GM12878 (cell line): ENCODE measurements around the gene KLKB1. TPM values are rescaled to one million over a fixed set of nuclear protein-coding genes. Genes with fewer than 3 reads are reported as not detected.

Experiments used
- ATAC-seq: fragments of 200-7000 bp; cut with Tn5 transposase; 3 replicates; pipeline ENCODE4 v1.9.1; 2020; ENCODE audit warnings: mild to moderate bottlenecking, moderate library complexity
- BruUV-seq: library from RNA; stranded (reverse); fragments of 400-500 nt; replicated peaks from 2 replicates; lab custom pipeline; 2021; lab: Mats Ljungman, UMichigan
- CTCF ChIA-PET: fragments of 300-600 bp; sonication (Branson Sonifier 250); formaldehyde crosslinking; extraction: SDS; loops from one replicate; lab custom pipeline; 2021; ENCODE audit warnings: inconsistent platforms; lab: Yijun Ruan, JAX
- POLR2A ChIA-PET: fragments of 350-600 bp; formaldehyde crosslinking; extraction: SDS; loops from one replicate; lab custom pipeline; 2021; ENCODE audit warnings: inconsistent platforms; lab: Charles Lee
- RAD21 ChIA-PET: fragments of 300-600 bp; sonication (Branson Sonifier 250); formaldehyde crosslinking; loops from one replicate; lab custom pipeline; 2023; ENCODE audit warnings: antibody characterized with exemption; ENCODE audit not compliant: unreplicated experiment; lab: Charles Lee
- SMC1A ChIA-PET: fragments of 300-600 bp; sonication (Branson Sonifier 250); formaldehyde crosslinking; loops from one replicate; lab custom pipeline; 2023; ENCODE audit not compliant: unreplicated experiment, uncharacterized antibody; lab: Charles Lee
- DNase-seq: peaks from one replicate; pipeline ENCODE4 v3.0.0-alpha.2; 2011; ENCODE audit warnings: low read depth, low spot score
- FAIRE-seq: peaks from 3 replicates; lab custom pipeline; 2011; peaks lifted over from hg19 to GRCh38; lab: Jason Lieb, UNC
- H2AFZ ChIP-seq: 2 replicates; pipeline ENCODE4 v1.6.0; 2011; ENCODE audit warnings: low read depth, low read length, control low read depth; ENCODE audit not compliant: control insufficient read depth
- H3K27ac ChIP-seq: 2 replicates; pipeline ENCODE4 v1.5.1; 2011; ENCODE audit warnings: control low read depth; ENCODE audit not compliant: control insufficient read depth, insufficient read depth
- H3K27me3 ChIP-seq, 2 experiments: replicated peaks in 1 of 2; 2 replicates each; pipeline versions ENCODE4 v1.6.0 to v1.6.1; 2011; ENCODE audit warnings: low read length in 1 of 2; ENCODE audit not compliant: control insufficient read depth in 2 of 2, insufficient read depth in 2 of 2
- H3K36me3 ChIP-seq, 2 experiments: 2 replicates each; pipeline ENCODE4 v1.5.1; 2011; ENCODE audit warnings: low read length in 1 of 2; ENCODE audit not compliant: control insufficient read depth in 2 of 2, insufficient read depth in 2 of 2
- H3K4me1 ChIP-seq: 2 replicates; pipeline ENCODE4 v1.6.1; 2011; ENCODE audit warnings: mild to moderate bottlenecking, low read length, moderate library complexity, mixed read lengths; ENCODE audit not compliant: control insufficient read depth, insufficient read depth
- H3K4me2 ChIP-seq: 2 replicates; pipeline ENCODE4 v1.6.0; 2011; ENCODE audit warnings: control low read depth; ENCODE audit not compliant: control insufficient read depth, insufficient read depth
- H3K4me3 ChIP-seq: fragments of 200-600 bp; sonication (generic); 2 replicates; pipeline ENCODE4 v1.5.1; 2016
- H3K79me2 ChIP-seq: 2 replicates; pipeline ENCODE4 v1.6.0; 2011; ENCODE audit warnings: low read length; ENCODE audit not compliant: control insufficient read depth, insufficient read depth
- H3K9ac ChIP-seq: 2 replicates; pipeline ENCODE4 v1.8.0; 2011; ENCODE audit warnings: low read length, control low read depth, mixed read lengths; ENCODE audit not compliant: control insufficient read depth, insufficient read depth
- H3K9me3 ChIP-seq: replicated peaks from 3 replicates; pipeline ENCODE4 v1.5.1; 2011; ENCODE audit warnings: mild to moderate bottlenecking, low read length; ENCODE audit not compliant: control insufficient read depth, insufficient read depth
- H4K20me1 ChIP-seq: 2 replicates; pipeline ENCODE4 v1.6.0; 2011; ENCODE audit not compliant: control insufficient read depth, insufficient read depth
- CHD2 ChIP-seq: IDR thresholded peaks from 2 replicates; pipeline ENCODE4 v1.6.1; 2011; ENCODE audit warnings: low read depth, low read length, improper control_type of control experiment, borderline replicate concordance
- CHD4 ChIP-seq: fragments of 200-600 bp; sonication (generic); IDR thresholded peaks from 2 replicates; pipeline ENCODE4 v1.6.1; 2016; ENCODE audit warnings: mild to moderate bottlenecking
- IKZF1 ChIP-seq: fragments of 450-650 bp; conservative IDR thresholded peaks from 2 replicates; pipeline ENCODE4 v1.6.1; 2017; ENCODE audit warnings: antibody characterized with exemption, mild to moderate bottlenecking
- NFXL1 ChIP-seq: fragments of 450-650 bp; IDR thresholded peaks from 2 replicates; pipeline ENCODE4 v1.6.1; 2017; ENCODE audit warnings: antibody characterized with exemption, mild to moderate bottlenecking, borderline replicate concordance
- NR2C1 ChIP-seq: fragments of 450-650 bp; IDR thresholded peaks from 2 replicates; pipeline ENCODE4 v1.6.1; 2017; ENCODE audit warnings: antibody characterized with exemption, mild to moderate bottlenecking, moderate library complexity
- PAX8 ChIP-seq: fragments of 450-650 bp; IDR thresholded peaks from 2 replicates; pipeline ENCODE4 v1.6.1; 2017; ENCODE audit warnings: mild to moderate bottlenecking, moderate library complexity
- RB1 ChIP-seq: fragments of 450-650 bp; formaldehyde crosslinking; IDR thresholded peaks from 2 replicates; pipeline ENCODE4 v1.6.1; 2017; ENCODE audit warnings: mild to moderate bottlenecking, borderline replicate concordance
- RELA ChIP-seq: fragments of 450-650 bp; IDR thresholded peaks from 2 replicates; pipeline ENCODE4 v1.8.0; 2014; ENCODE audit warnings: borderline replicate concordance; ENCODE audit not compliant: partially characterized antibody
- SREBF2 ChIP-seq: IDR thresholded peaks from 2 replicates; pipeline ENCODE4 v1.6.1; 2012; ENCODE audit warnings: mild to moderate bottlenecking, low read length
- YY1 ChIP-seq: IDR thresholded peaks from 2 replicates; pipeline ENCODE4 v1.6.1; 2011; ENCODE audit warnings: low read depth, mild to moderate bottlenecking, low read length
- WGBS: methylation state at CpG from one replicate; pipeline ENCODE4 v1.1.6; 2016; ENCODE audit warnings: low lambda C conversion rate; ENCODE audit not compliant: insufficient replicate concordance, insufficient coverage; ENCODE audit errors: missing lambda C conversion rate; 5-methylcytosine and 5-hydroxymethylcytosine counted together
- in situ Hi-C: fragments of 300-500 bp; cut with MboI; formaldehyde crosslinking; loops from 9 replicates; pipeline ENCODE4 v1.14.3; 2018; ENCODE audit warnings: mixed read lengths
- intact Hi-C: fragments of 100-400 bp; cut with micrococcal nuclease; formaldehyde crosslinking; loops from one replicate; pipeline ENCODE4 v1.14.2; 2022; ENCODE audit not compliant: unreplicated experiment
- polyA plus RNA-seq, 11 experiments: library from polyadenylated mRNA; depleted of rRNA in 4 of 11; unstranded in 6 of 11; stranded (reverse) in 5 of 11; fragments of >200 nt; fragmentation: Nextera tagmentation in 4 of 11; fragmentation: Illumina TruSeq in 1 of 11; extraction: Ambion mirVana in 4 of 11; extraction: Trizol in 1 of 11; gene quantifications; 1 replicate in 1 of 11; 2 replicates in 10 of 11; pipeline versions ENCODE4 v1.2.1 to v1.2.3, GENCODE V29; 2011 to 2016; ENCODE audit warnings: inconsistent platforms in 2 of 11, missing spikeins in 2 of 11, low read depth in 1 of 11
- total RNA-seq, 4 experiments: library from RNA; depleted of rRNA in 3 of 4; stranded (reverse); fragments of >200 nt in 3 of 4; fragmentation: Illumina TruSeq in 1 of 4; extraction: Trizol in 1 of 4; gene quantifications; 2 replicates each; pipeline versions ENCODE4 v1.2.1 to v1.2.3, GENCODE V29; 2013 to 2021
- TF ChIP-seq, protein P1 (sequence below): fragments of 450-650 bp; IDR thresholded peaks from 2 replicates; pipeline ENCODE4 v1.6.1; 2016; ENCODE audit warnings: mild to moderate bottlenecking
- TF ChIP-seq, protein P2 (sequence below): fragments of 450-650 bp; IDR thresholded peaks from 2 replicates; pipeline ENCODE4 v1.6.1; 2014; ENCODE audit warnings: mild to moderate bottlenecking
- TF ChIP-seq, protein P3 (sequence below): IDR thresholded peaks from 2 replicates; pipeline ENCODE4 v1.6.1; 2011; ENCODE audit warnings: borderline replicate concordance, low read depth, mild to moderate bottlenecking, moderate library complexity, low read length; ENCODE audit not compliant: insufficient read depth, poor library complexity, severe bottlenecking

The KLKB1 gene
- total and polyA plus RNA-seq, 10 of the 15 experiments (the other 5 are each of a cell fraction or from before 2014, with no cell fraction given) = 0.04 TPM; not detected in 9

DNA sequence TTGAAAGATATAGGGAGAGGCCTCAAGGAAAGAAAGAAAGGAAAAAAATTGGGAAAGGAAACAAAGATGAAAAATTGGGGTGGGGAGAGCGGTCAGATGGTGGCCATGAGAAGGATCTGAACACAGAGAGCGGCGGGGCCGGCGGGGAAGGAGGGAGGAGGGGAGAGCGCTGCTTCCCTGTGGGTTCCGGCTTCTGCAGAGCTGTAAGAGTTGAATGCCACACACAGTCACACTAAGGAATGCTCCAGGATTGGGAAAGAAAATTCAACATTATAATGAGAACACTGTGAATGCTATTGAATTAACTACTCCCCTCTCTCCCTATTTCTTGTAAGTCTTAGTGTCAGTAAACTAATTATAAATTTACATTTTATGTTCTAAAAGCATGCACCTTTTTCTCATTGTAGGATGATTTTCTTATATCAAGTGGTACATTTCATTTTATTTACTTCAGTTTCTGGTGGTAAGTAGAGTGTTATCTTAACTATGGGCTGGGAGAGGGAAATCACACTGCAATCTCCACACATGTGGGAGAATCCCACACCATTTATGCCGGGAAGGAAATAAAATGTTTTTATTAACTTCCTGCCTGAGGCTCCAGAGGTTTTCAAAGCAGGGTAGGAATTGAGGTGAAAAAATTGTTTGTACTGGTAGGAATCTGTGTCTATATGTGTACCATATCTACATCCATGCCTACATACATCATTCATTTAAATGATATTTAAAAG is 39.6 kb downstream of the KLKB1 start:
- ChIA-PET POLR2A (no interaction called here), SMC1A (no interaction called here), RAD21 (no interaction called here), CTCF (no interaction called here)
- Histone ChIP-seq H4K20me1 (no peaks in the 10 kb centered on the region), H3K4me1 (no peaks in the 10 kb centered on the region), H3K27me3 (no peaks in the 10 kb centered on the region; a peak in 1 of 4 replicates), H3K4me3 (no peak overlapping the region), H3K9ac (no peak overlapping the region), H3K36me3 (no peaks in the 10 kb centered on the region), H3K27ac (no peak overlapping the region), H2AFZ (no peak overlapping the region), H3K4me2 (no peak overlapping the region), H3K9me3 (no peaks in the 10 kb centered on the region), H3K79me2 (no peaks in the 10 kb centered on the region)
- FAIRE-seq = no peak
- BruUV-seq = no TSS peak
- intact Hi-C loops = no loop called here
- no peak for TF ChIP-seq NFXL1
- no peak for TF ChIP-seq PAX8
- TF ChIP-seq RELA = no peak
- no peak for TF ChIP-seq NR2C1
- no peak for ATAC-seq
- DNase-seq = no peak
- in situ Hi-C loops = no loop called here
- WGBS = 56% methylated on average over 6 of the region's 8 CpGs

DNA sequence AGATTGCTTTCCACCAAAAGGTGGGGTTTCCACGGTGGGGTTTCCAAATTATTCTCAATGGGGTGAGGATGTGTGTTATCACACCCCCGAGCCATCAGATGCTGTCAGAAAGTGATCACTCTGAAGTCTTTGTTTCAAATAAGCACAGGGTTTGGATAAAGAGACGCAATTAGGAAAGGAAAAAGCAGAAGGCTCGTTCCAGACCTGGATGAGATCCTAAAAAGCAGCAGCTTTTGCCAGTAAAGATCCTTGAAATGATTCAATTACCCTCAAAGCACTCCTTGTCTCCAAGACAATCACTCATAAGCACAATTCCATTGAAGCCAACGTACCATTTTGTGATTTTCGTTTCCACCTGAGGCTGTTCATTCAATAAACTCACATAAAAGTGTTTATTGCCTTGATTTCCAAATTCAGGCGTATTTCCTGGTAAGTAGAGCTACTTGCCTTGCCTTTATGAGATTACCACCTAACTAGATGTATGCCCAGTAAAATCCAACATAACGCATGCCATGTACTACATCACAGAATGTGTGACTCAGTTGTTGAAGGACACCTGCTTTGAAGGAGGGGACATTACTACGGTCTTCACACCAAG is 43.9 kb downstream of the KLKB1 start:
- in situ Hi-C loops = no loop called here
- TF ChIP-seq, protein P1, sequence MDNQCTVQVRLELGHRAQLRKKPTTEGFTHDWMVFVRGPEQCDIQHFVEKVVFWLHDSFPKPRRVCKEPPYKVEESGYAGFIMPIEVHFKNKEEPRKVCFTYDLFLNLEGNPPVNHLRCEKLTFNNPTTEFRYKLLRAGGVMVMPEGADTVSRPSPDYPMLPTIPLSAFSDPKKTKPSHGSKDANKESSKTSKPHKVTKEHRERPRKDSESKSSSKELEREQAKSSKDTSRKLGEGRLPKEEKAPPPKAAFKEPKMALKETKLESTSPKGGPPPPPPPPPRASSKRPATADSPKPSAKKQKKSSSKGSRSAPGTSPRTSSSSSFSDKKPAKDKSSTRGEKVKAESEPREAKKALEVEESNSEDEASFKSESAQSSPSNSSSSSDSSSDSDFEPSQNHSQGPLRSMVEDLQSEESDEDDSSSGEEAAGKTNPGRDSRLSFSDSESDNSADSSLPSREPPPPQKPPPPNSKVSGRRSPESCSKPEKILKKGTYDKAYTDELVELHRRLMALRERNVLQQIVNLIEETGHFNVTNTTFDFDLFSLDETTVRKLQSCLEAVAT = no peak
- TF ChIP-seq SREBF2 = no peak
- TF ChIP-seq CHD2 = no peak
- TF ChIP-seq, protein P2, sequence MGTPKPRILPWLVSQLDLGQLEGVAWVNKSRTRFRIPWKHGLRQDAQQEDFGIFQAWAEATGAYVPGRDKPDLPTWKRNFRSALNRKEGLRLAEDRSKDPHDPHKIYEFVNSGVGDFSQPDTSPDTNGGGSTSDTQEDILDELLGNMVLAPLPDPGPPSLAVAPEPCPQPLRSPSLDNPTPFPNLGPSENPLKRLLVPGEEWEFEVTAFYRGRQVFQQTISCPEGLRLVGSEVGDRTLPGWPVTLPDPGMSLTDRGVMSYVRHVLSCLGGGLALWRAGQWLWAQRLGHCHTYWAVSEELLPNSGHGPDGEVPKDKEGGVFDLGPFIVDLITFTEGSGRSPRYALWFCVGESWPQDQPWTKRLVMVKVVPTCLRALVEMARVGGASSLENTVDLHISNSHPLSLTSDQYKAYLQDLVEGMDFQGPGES = no peak
- TF ChIP-seq, protein P3, sequence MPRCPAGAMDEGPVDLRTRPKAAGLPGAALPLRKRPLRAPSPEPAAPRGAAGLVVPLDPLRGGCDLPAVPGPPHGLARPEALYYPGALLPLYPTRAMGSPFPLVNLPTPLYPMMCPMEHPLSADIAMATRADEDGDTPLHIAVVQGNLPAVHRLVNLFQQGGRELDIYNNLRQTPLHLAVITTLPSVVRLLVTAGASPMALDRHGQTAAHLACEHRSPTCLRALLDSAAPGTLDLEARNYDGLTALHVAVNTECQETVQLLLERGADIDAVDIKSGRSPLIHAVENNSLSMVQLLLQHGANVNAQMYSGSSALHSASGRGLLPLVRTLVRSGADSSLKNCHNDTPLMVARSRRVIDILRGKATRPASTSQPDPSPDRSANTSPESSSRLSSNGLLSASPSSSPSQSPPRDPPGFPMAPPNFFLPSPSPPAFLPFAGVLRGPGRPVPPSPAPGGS = no peak
- TF ChIP-seq YY1 = no peak
- no peak for TF ChIP-seq IKZF1
- TF ChIP-seq CHD4 = no peak
- TF ChIP-seq RB1 = no peak

More for the DNA sequence above, 43.9 kb downstream of the KLKB1 start:
- intact Hi-C loops = no loop called here
- Histone ChIP-seq H2AFZ (no peak overlapping the region), H3K4me2 (no peak overlapping the region), H3K4me1 (no peaks in the 10 kb centered on the region), H3K27ac (no peak overlapping the region), H3K9ac (no peak overlapping the region), H3K36me3 (no peaks in the 10 kb centered on the region), H3K27me3 (no peaks in the 10 kb centered on the region; a peak in 1 of 4 replicates), H4K20me1 (no peaks in the 10 kb centered on the region), H3K4me3 (no peak overlapping the region), H3K79me2 (no peaks in the 10 kb centered on the region), H3K9me3 (no peaks in the 10 kb centered on the region)
- DNase-seq = no peak
- no peak for FAIRE-seq
- ChIA-PET POLR2A (no interaction called here), RAD21 (no interaction called here), CTCF (no interaction called here), SMC1A (no interaction called here)
- no peak for ATAC-seq
- BruUV-seq = no TSS peak
- 30% methylated on average over 9 of the region's 9 CpGs for WGBS
